Measurements from ENCODE around the gene OR1L8. TPM values are rescaled to one million over a fixed set of nuclear protein-coding genes. Genes with fewer than 3 reads are reported as not detected.

OR1L8 gene
- total and polyA plus RNA-seq, 4 donors, result 0.08 TPM; not detected in 3

DNA sequence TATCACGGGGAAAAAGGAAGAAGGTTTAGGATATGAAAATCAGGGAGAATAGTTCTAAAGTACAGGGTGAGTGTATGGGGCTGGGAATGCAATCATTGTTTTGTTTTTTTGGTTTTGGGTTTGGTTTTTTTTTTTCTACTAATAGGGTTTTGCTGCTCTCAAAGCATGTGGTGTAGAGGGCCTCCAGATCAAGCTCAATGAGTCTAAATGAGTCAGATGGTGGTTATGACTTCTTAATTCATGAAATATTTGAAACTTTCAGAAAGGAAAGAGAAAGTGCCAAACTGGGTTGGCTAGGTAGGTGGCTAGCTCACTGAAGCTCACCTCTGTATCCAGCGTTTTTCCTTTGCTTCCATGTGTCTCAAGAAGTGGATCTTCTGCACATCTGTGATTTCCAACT is 10.7 kb downstream of the OR1L8 start:
- TF ChIP-seq, protein P1, sequence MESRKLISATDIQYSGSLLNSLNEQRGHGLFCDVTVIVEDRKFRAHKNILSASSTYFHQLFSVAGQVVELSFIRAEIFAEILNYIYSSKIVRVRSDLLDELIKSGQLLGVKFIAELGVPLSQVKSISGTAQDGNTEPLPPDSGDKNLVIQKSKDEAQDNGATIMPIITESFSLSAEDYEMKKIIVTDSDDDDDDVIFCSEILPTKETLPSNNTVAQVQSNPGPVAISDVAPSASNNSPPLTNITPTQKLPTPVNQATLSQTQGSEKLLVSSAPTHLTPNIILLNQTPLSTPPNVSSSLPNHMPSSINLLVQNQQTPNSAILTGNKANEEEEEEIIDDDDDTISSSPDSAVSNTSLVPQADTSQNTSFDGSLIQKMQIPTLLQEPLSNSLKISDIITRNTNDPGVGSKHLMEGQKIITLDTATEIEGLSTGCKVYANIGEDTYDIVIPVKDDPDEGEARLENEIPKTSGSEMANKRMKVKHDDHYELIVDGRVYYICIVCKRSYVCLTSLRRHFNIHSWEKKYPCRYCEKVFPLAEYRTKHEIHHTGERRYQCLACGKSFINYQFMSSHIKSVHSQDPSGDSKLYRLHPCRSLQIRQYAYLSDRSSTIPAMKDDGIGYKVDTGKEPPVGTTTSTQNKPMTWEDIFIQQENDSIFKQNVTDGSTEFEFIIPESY (IDR thresholded peaks at IDR 0.05), result no peak
- no peak for TF ChIP-seq RXRA (IDR thresholded peaks at IDR 0.05)
- no peak for TF ChIP-seq EGR1 (IDR thresholded peaks at IDR 0.05; ENCODE audit: low read depth in 2 of 2)
- TF ChIP-seq YY1 (IDR thresholded peaks at IDR 0.05), result no peak
- no peak for TF ChIP-seq FOXA2 (IDR thresholded peaks at IDR 0.05)
- no peak for TF ChIP-seq NR2F2 (IDR thresholded peaks at IDR 0.05)
- TF ChIP-seq, protein P2, sequence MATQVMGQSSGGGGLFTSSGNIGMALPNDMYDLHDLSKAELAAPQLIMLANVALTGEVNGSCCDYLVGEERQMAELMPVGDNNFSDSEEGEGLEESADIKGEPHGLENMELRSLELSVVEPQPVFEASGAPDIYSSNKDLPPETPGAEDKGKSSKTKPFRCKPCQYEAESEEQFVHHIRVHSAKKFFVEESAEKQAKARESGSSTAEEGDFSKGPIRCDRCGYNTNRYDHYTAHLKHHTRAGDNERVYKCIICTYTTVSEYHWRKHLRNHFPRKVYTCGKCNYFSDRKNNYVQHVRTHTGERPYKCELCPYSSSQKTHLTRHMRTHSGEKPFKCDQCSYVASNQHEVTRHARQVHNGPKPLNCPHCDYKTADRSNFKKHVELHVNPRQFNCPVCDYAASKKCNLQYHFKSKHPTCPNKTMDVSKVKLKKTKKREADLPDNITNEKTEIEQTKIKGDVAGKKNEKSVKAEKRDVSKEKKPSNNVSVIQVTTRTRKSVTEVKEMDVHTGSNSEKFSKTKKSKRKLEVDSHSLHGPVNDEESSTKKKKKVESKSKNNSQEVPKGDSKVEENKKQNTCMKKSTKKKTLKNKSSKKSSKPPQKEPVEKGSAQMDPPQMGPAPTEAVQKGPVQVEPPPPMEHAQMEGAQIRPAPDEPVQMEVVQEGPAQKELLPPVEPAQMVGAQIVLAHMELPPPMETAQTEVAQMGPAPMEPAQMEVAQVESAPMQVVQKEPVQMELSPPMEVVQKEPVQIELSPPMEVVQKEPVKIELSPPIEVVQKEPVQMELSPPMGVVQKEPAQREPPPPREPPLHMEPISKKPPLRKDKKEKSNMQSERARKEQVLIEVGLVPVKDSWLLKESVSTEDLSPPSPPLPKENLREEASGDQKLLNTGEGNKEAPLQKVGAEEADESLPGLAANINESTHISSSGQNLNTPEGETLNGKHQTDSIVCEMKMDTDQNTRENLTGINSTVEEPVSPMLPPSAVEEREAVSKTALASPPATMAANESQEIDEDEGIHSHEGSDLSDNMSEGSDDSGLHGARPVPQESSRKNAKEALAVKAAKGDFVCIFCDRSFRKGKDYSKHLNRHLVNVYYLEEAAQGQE (IDR thresholded peaks at IDR 0.05), result no peak
- TF ChIP-seq SP1 (IDR thresholded peaks at IDR 0.05), result no peak
- TF ChIP-seq TAF1 (conservative IDR thresholded peaks at IDR 0.05), result no peak
- no peak for TF ChIP-seq HNF4A (conservative IDR thresholded peaks at IDR 0.05)
- no peak for TF ChIP-seq HNF4G (IDR thresholded peaks at IDR 0.05)
- TF ChIP-seq RAD21 (IDR thresholded peaks at IDR 0.05), result no peak
- TF ChIP-seq FOXA1 (IDR thresholded peaks at IDR 0.05), result no peak
- DNase-seq (ENCODE audit: low spot score), result no peak
- H3K36me3 ChIP-seq (ENCODE audit: control insufficient read depth in 4 of 4, insufficient read depth in 3 of 4, low read depth in 1 of 4, low read length in 3 of 4), result no peaks in the 10 kb centered on the region
- H3K4me3 ChIP-seq (ENCODE audit: low read depth in 1 of 3, low read length in 3 of 3), result no peak overlapping the region
- no peaks in the 10 kb centered on the region for H3K27me3 ChIP-seq (ENCODE audit: control insufficient read depth in 4 of 4, insufficient read depth in 4 of 4, low read length in 3 of 4)
- H3K9me3 ChIP-seq (ENCODE audit: control insufficient read depth in 4 of 4, low read length in 3 of 4), result no peaks in the 10 kb centered on the region
- no peak overlapping the region for H3K9ac ChIP-seq (ENCODE audit: low read depth in 1 of 2, low read length in 2 of 2)
- no peak overlapping the region for H3K27ac ChIP-seq (ENCODE audit: low read depth in 1 of 2, low read length in 2 of 2)
- H3K4me1 ChIP-seq (ENCODE audit: control insufficient read depth in 4 of 4, insufficient read depth in 4 of 4, low read length in 3 of 4), result no peaks in the 10 kb centered on the region
- WGBS, result 43% methylated on average over 2 of the region's 2 CpGs

DNA sequence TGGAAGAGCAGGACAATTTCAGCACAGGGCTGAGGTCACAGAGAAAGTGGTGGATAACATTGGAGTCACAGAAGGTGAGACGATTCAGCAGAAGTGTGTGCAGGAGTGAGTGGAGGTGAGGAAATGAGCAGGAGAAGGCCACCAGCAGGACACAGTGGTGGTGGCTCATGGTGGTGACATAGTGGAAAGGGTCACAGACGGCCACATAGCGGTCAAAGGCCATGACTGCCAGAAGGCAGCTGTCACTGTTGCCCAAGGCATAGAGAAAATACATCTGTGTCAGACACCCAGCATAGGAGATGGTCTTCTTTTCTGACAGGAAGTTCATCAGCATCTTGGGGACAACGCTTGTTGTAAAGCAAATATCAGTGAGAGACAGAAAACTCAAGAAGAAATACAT is 15.3 kb downstream of the OR1L8 start:
- Histone ChIP-seq H3K9ac (ENCODE audit: low read depth in 1 of 2, low read length in 2 of 2) (no peak overlapping the region), H3K4me3 (ENCODE audit: low read depth in 1 of 3, low read length in 3 of 3) (no peak overlapping the region), H3K9me3 (ENCODE audit: control insufficient read depth in 4 of 4, low read length in 3 of 4) (peaks cover 0 to 7% (median 3%) of the 10 kb centered on the region in 4 donors), H3K4me1 (ENCODE audit: control insufficient read depth in 4 of 4, insufficient read depth in 4 of 4, low read length in 3 of 4) (no peaks in the 10 kb centered on the region), H3K36me3 (ENCODE audit: control insufficient read depth in 4 of 4, insufficient read depth in 3 of 4, low read depth in 1 of 4, low read length in 3 of 4) (no peaks in the 10 kb centered on the region), H3K27ac (ENCODE audit: low read depth in 1 of 2, low read length in 2 of 2) (no peak overlapping the region), H3K27me3 (ENCODE audit: control insufficient read depth in 4 of 4, insufficient read depth in 4 of 4, low read length in 3 of 4) (no peaks in the 10 kb centered on the region)
- WGBS, result 81% methylated on average over 4 of the region's 4 CpGs
- no peak for DNase-seq (ENCODE audit: low spot score)
- TF ChIP-seq RXRA (IDR thresholded peaks at IDR 0.05) (no peak), FOXA2 (IDR thresholded peaks at IDR 0.05) (no peak), FOXA1 (IDR thresholded peaks at IDR 0.05) (no peak), JUND (IDR thresholded peaks at IDR 0.05) (no peak), GABPA (IDR thresholded peaks at IDR 0.05 in 1 of 2, conservative IDR thresholded peaks at IDR 0.05 in 1 of 2) (no peak), NR2F2 (IDR thresholded peaks at IDR 0.05) (no peak), EGR1 (IDR thresholded peaks at IDR 0.05; ENCODE audit: low read depth in 2 of 2) (no peak), HNF4G (IDR thresholded peaks at IDR 0.05) (no peak), RAD21 (IDR thresholded peaks at IDR 0.05) (no peak), YY1 (IDR thresholded peaks at IDR 0.05) (no peak), HNF4A (conservative IDR thresholded peaks at IDR 0.05) (no peak), SP1 (IDR thresholded peaks at IDR 0.05) (no peak), TAF1 (conservative IDR thresholded peaks at IDR 0.05) (no peak)
- TF ChIP-seq, protein P3, sequence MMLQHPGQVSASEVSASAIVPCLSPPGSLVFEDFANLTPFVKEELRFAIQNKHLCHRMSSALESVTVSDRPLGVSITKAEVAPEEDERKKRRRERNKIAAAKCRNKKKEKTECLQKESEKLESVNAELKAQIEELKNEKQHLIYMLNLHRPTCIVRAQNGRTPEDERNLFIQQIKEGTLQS (IDR thresholded peaks at IDR 0.05), result no peak
- TF ChIP-seq, protein P1 (IDR thresholded peaks at IDR 0.05), result no peak
- TF ChIP-seq, protein P4, sequence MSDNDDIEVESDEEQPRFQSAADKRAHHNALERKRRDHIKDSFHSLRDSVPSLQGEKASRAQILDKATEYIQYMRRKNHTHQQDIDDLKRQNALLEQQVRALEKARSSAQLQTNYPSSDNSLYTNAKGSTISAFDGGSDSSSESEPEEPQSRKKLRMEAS (IDR thresholded peaks at IDR 0.05), result no peak
- TF ChIP-seq, protein P5, sequence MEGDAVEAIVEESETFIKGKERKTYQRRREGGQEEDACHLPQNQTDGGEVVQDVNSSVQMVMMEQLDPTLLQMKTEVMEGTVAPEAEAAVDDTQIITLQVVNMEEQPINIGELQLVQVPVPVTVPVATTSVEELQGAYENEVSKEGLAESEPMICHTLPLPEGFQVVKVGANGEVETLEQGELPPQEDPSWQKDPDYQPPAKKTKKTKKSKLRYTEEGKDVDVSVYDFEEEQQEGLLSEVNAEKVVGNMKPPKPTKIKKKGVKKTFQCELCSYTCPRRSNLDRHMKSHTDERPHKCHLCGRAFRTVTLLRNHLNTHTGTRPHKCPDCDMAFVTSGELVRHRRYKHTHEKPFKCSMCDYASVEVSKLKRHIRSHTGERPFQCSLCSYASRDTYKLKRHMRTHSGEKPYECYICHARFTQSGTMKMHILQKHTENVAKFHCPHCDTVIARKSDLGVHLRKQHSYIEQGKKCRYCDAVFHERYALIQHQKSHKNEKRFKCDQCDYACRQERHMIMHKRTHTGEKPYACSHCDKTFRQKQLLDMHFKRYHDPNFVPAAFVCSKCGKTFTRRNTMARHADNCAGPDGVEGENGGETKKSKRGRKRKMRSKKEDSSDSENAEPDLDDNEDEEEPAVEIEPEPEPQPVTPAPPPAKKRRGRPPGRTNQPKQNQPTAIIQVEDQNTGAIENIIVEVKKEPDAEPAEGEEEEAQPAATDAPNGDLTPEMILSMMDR (IDR thresholded peaks at IDR 0.05; ENCODE audit: low read depth, low read length, missing input control), result no peak
- TF ChIP-seq, protein P2 (IDR thresholded peaks at IDR 0.05), result no peak

All from liver (tissue), 9 donors.